Measurements from ENCODE around the gene SUSD6.

- TF ChIP-seq, protein P1, sequence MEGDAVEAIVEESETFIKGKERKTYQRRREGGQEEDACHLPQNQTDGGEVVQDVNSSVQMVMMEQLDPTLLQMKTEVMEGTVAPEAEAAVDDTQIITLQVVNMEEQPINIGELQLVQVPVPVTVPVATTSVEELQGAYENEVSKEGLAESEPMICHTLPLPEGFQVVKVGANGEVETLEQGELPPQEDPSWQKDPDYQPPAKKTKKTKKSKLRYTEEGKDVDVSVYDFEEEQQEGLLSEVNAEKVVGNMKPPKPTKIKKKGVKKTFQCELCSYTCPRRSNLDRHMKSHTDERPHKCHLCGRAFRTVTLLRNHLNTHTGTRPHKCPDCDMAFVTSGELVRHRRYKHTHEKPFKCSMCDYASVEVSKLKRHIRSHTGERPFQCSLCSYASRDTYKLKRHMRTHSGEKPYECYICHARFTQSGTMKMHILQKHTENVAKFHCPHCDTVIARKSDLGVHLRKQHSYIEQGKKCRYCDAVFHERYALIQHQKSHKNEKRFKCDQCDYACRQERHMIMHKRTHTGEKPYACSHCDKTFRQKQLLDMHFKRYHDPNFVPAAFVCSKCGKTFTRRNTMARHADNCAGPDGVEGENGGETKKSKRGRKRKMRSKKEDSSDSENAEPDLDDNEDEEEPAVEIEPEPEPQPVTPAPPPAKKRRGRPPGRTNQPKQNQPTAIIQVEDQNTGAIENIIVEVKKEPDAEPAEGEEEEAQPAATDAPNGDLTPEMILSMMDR (IDR thresholded peaks at IDR 0.05; ENCODE audit: low read depth, low read length, poor library complexity, severe bottlenecking): no peak
- TF ChIP-seq EZH2phosphoT487 (IDR thresholded peaks at IDR 0.05; ENCODE audit: borderline replicate concordance, low read length): no peak
Measured at GRCh38 chr14:69672356-69672755, 61.0 kb downstream of the SUSD6 start.

Measured in DOHH2 (cell line).